K562 (cell line): ENCODE measurements around the gene DHRS3. TPM values are rescaled to one million over a fixed set of nuclear protein-coding genes. Genes with fewer than 3 reads are reported as not detected.

Source experiments
- ATAC-seq: fragments of 200-7000 bp; cut with Tn5 transposase; 3 replicates; pipeline ENCODE4 v1.9.1; 2020; ENCODE audit warnings: moderate library complexity
- BruUV-seq: library from RNA; stranded (reverse); fragments of 400-500 nt; replicated peaks from 2 replicates; lab custom pipeline; 2021; lab: Mats Ljungman, UMichigan
- CTCF ChIA-PET: fragments of 300-600 bp; formaldehyde crosslinking; extraction: SDS; loops from one replicate; lab custom pipeline; 2021; ENCODE audit warnings: low intra/inter-chr PET ratio; lab: Yijun Ruan, JAX
- POLR2A ChIA-PET: fragments of 300-600, 350-650 bp; sonication (Branson Sonifier 250); formaldehyde crosslinking; extraction: SDS; loops from one replicate; lab custom pipeline; 2021; ENCODE audit warnings: antibody characterized with exemption, inconsistent platforms; lab: Yijun Ruan, JAX
- DNase-seq, 4 experiments: peaks; one replicate each; pipeline versions ENCODE4 v3.0.0 to v3.0.0-alpha.2; 2011 to 2018; ENCODE audit warnings: low spot score in 3 of 4, mixed read lengths in 3 of 4; ENCODE audit errors: extremely low read depth in 1 of 4
- FAIRE-seq: peaks from 2 replicates; lab custom pipeline; 2011; peaks lifted over from hg19 to GRCh38; lab: Jason Lieb, UNC
- H2AFZ ChIP-seq: 2 replicates; pipeline ENCODE4 v1.6.0; 2011; ENCODE audit warnings: low read depth, low read length, control low read depth, inconsistent platforms
- H3K27ac ChIP-seq: fragments of 200-600 bp; 3 replicates; pipeline ENCODE4 v1.8.0; 2011; ENCODE audit warnings: low read depth, mild to moderate bottlenecking, control low read depth, inconsistent platforms, low read length, moderate library complexity, mixed read lengths; ENCODE audit errors: extremely low read depth
- H3K27me3 ChIP-seq, 2 experiments: fragments of 300-600 bp in 1 of 2; 2 replicates in 1 of 2; 3 replicates in 1 of 2; pipeline versions ENCODE4 v1.6.0 to v1.8.0; 2011; ENCODE audit warnings: inconsistent platforms in 2 of 2, low read length in 2 of 2, mild to moderate bottlenecking in 1 of 2, mixed read lengths in 1 of 2, moderate library complexity in 1 of 2; ENCODE audit not compliant: control insufficient read depth in 2 of 2, insufficient read depth in 2 of 2
- H3K36me3 ChIP-seq: fragments of 300-600 bp; 3 replicates; pipeline ENCODE4 v1.8.0; 2011; ENCODE audit warnings: mild to moderate bottlenecking, low read length, inconsistent platforms; ENCODE audit not compliant: control insufficient read depth, insufficient read depth
- H3K4me1 ChIP-seq, 2 experiments: fragments of 200-600 bp in 1 of 2; replicated peaks in 1 of 2; 2 replicates in 1 of 2; 3 replicates in 1 of 2; pipeline versions ENCODE4 v1.5.1 to v1.8.0; 2011; ENCODE audit warnings: inconsistent platforms in 2 of 2, low read length in 2 of 2, mild to moderate bottlenecking in 1 of 2, mixed read lengths in 1 of 2, moderate library complexity in 1 of 2; ENCODE audit not compliant: control insufficient read depth in 2 of 2, insufficient read depth in 2 of 2
- H3K4me2 ChIP-seq: 2 replicates; pipeline ENCODE4 v1.6.1; 2011; ENCODE audit warnings: low read length, control low read depth, inconsistent platforms, mixed read lengths; ENCODE audit not compliant: insufficient read depth
- H3K4me3 ChIP-seq: fragments of 200-600 bp; sonication (generic), shearing (Covaris generic); 2 replicates; pipeline ENCODE4 v1.5.1; 2016; ENCODE audit warnings: control low read depth, inconsistent platforms
- H3K79me2 ChIP-seq: fragments of 200-600 bp; 3 replicates; pipeline ENCODE4 v1.8.0; 2011; ENCODE audit warnings: low read length, inconsistent platforms; ENCODE audit not compliant: control insufficient read depth, insufficient read depth
- H3K9ac ChIP-seq, 2 experiments: 2 replicates each; pipeline versions ENCODE4 v1.6.0 to v1.6.1; 2011; ENCODE audit warnings: low read depth in 2 of 2, low read length in 2 of 2, control low read depth in 1 of 2, inconsistent platforms in 1 of 2, mild to moderate bottlenecking in 1 of 2, mixed read lengths in 1 of 2; ENCODE audit not compliant: insufficient read depth in 1 of 2
- H3K9me1 ChIP-seq: one replicate; pipeline ENCODE4 v1.6.0; 2011; ENCODE audit warnings: inconsistent platforms, mild to moderate bottlenecking, low read length, moderate library complexity; ENCODE audit not compliant: control insufficient read depth, insufficient read depth
- H3K9me3 ChIP-seq: replicated peaks from 2 replicates; pipeline ENCODE4 v1.5.1; 2011; ENCODE audit warnings: low read depth, low read length, inconsistent platforms; ENCODE audit not compliant: control insufficient read depth, insufficient read depth
- H4K20me1 ChIP-seq: replicated peaks from 2 replicates; pipeline ENCODE4 v1.6.1; 2011; ENCODE audit warnings: low read length, inconsistent platforms, mixed read lengths; ENCODE audit not compliant: control insufficient read depth, insufficient read depth
- ATF1 ChIP-seq, 2 experiments: fragments of 450-650 bp in 1 of 2; IDR thresholded peaks; 2 replicates each; pipeline ENCODE4 v1.6.1; 2016; ENCODE audit warnings: missing compliant biosample characterization in 1 of 2, missing genetic modification characterization in 1 of 2
- CEBPB ChIP-seq: fragments of 450-650 bp; IDR thresholded peaks from 2 replicates; pipeline ENCODE4 v1.6.1; 2016; ENCODE audit warnings: missing genetic modification characterization, missing compliant biosample characterization
- DACH1 ChIP-seq: fragments of 450-650 bp; IDR thresholded peaks from 2 replicates; pipeline ENCODE4 v1.6.1; 2018; ENCODE audit not compliant: partially characterized antibody
- ESRRA ChIP-seq: fragments of 450-650 bp; IDR thresholded peaks from 2 replicates; pipeline ENCODE4 v1.6.1; 2014; ENCODE audit warnings: low read depth, mild to moderate bottlenecking, moderate library complexity, borderline replicate concordance
- HNRNPLL ChIP-seq: fragments of 200-400 bp; formaldehyde crosslinking; IDR thresholded peaks from 2 replicates; pipeline ENCODE4 v1.6.1; 2017; ENCODE audit warnings: low read length, low read depth, mild to moderate bottlenecking; ENCODE audit not compliant: poor library complexity, severe bottlenecking
- L3MBTL2 ChIP-seq: fragments of 450-650 bp; IDR thresholded peaks from 2 replicates; pipeline ENCODE4 v1.6.1; 2016; ENCODE audit warnings: mild to moderate bottlenecking, moderate library complexity
- PML ChIP-seq: IDR thresholded peaks from 2 replicates; pipeline ENCODE4 v1.6.1; 2012; ENCODE audit warnings: low read length, inconsistent platforms
- RAD51 ChIP-seq: fragments of 450-650 bp; IDR thresholded peaks from 2 replicates; pipeline ENCODE4 v1.7.1; 2016; ENCODE audit warnings: low read depth, mild to moderate bottlenecking, borderline replicate concordance
- RBFOX2 ChIP-seq: fragments of 200-400 bp; formaldehyde crosslinking; IDR thresholded peaks from 2 replicates; pipeline ENCODE4 v1.6.1; 2017; ENCODE audit warnings: low read depth, mild to moderate bottlenecking, low read length, moderate library complexity
- SIN3A ChIP-seq, 2 experiments: fragments of 150-350 bp in 1 of 2; IDR thresholded peaks; 2 replicates each; pipeline ENCODE4 v1.6.1; 2011 to 2016; ENCODE audit warnings: borderline replicate concordance in 2 of 2, low read depth in 2 of 2, low read length in 2 of 2, mild to moderate bottlenecking in 2 of 2, moderate library complexity in 2 of 2; ENCODE audit not compliant: control insufficient read depth in 1 of 2
- TEAD4 ChIP-seq, 2 experiments: sonication (generic) in 1 of 2; formaldehyde crosslinking in 1 of 2; IDR thresholded peaks; 2 replicates each; pipeline versions ENCODE4 v1.6.1 to v1.8.0; 2012 to 2022; ENCODE audit warnings: borderline replicate concordance in 1 of 2, inconsistent platforms in 1 of 2, low read length in 1 of 2, mild to moderate bottlenecking in 1 of 2, missing genetic modification reagents in 1 of 2
- TRIM24 ChIP-seq, 2 experiments: fragments of 450-650 bp; IDR thresholded peaks; 2 replicates each; pipeline ENCODE4 v1.6.1; 2016
- TRIM28 ChIP-seq: fragments of 450-650 bp; IDR thresholded peaks from 2 replicates; pipeline ENCODE4 v1.6.1; 2017
- WHSC1 ChIP-seq: IDR thresholded peaks from one replicate; pipeline ENCODE4 v1.6.1; 2012; ENCODE audit warnings: low read length, control low read depth, inconsistent platforms
- ZBTB7A ChIP-seq: IDR thresholded peaks from 2 replicates; pipeline ENCODE4 v1.6.1; 2011; ENCODE audit warnings: low read depth, mild to moderate bottlenecking, low read length, moderate library complexity, borderline replicate concordance; ENCODE audit not compliant: control insufficient read depth
- ZEB2 ChIP-seq: fragments of 450-650 bp; IDR thresholded peaks from 2 replicates; pipeline ENCODE4 v1.6.1; 2016
- WGBS: fragments of 100-300 bp; shearing (Covaris generic); methylation state at CpG from one replicate; pipeline ENCODE4 v1.1.6; 2016; ENCODE audit warnings: low coverage, mixed read lengths; ENCODE audit not compliant: insufficient coverage; ENCODE audit errors: missing lambda C conversion rate; 5-methylcytosine and 5-hydroxymethylcytosine counted together
- in situ Hi-C: fragments of 300-500 bp; cut with MboI; formaldehyde crosslinking; loops from 4 replicates; pipeline ENCODE4 v1.15.0; 2018; ENCODE audit warnings: inconsistent platforms, mixed read lengths
- intact Hi-C: fragments of 100-400 bp; cut with micrococcal nuclease; formaldehyde crosslinking; loops from 2 replicates; pipeline ENCODE4 v1.14.2; 2022
- polyA plus RNA-seq, 8 experiments: library from polyadenylated mRNA; depleted of rRNA in 4 of 8; stranded (reverse) in 5 of 8; unstranded in 3 of 8; fragments of >200 nt; fragmentation: Nextera tagmentation in 2 of 8; fragmentation: Illumina TruSeq in 1 of 8; extraction: Ambion mirVana in 2 of 8; extraction: Trizol in 1 of 8; gene quantifications; 2 replicates each; pipeline versions ENCODE4 v1.2.1 to v1.2.3, GENCODE V29; 2011 to 2014; ENCODE audit warnings: inconsistent platforms in 1 of 8, missing spikeins in 1 of 8
- total RNA-seq, 7 experiments: library from RNA; depleted of rRNA in 6 of 7; stranded (reverse); fragments of >200 nt in 6 of 7; fragmentation: Illumina TruSeq in 2 of 7; extraction: Trizol in 2 of 7; gene quantifications; 2 replicates each; pipeline versions ENCODE4 v1.2.1 to v1.2.3, GENCODE V29; 2011 to 2021; ENCODE audit warnings: low replicate concordance in 1 of 7
- TF ChIP-seq, protein P1 (sequence below): fragments of 450-650 bp; IDR thresholded peaks from 2 replicates; pipeline ENCODE4 v1.7.0; 2016; ENCODE audit warnings: borderline replicate concordance

DHRS3 gene
- total and polyA plus RNA-seq, 9 of the 15 experiments (the other 6 are each of a cell fraction or from before 2014, with no cell fraction given): 21.0 to 116 (median 58.7) TPM

DNA sequence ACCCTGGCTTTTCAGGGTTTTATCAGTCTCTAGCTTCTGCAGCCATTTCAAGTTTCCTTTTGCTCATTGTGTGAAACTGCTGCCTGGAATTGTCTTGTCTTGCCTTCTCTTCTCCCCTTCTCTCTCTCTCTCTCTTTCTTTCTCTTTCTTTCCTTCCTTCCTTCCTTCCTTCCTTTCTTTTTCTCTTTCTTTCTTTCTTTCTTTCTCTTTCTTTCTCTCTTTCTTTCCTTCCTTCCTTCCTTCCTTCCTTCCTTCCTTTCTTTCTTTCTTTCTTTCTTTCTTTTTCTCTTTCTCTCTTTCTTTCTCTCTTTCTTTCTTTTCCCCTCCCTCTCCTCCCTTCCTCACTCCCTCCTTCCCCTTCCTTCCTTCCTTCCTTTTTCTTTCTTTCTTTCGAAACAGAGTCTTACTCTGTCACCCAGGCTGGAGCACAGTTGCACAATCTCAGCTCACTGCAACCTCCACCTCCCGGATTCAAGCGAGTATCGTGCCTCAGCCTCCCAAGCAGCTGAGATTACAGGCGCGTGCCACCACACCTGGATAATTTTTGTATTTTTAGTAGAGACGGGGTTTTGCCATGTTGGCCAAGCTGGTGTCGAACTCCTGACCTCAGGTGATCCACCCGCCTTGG is 40.0 kb upstream of the DHRS3 start (continued):
- TF ChIP-seq RBFOX2: 0 out of 2 replicates have a peak, but pooled peaks have one; percentile 30

DNA sequence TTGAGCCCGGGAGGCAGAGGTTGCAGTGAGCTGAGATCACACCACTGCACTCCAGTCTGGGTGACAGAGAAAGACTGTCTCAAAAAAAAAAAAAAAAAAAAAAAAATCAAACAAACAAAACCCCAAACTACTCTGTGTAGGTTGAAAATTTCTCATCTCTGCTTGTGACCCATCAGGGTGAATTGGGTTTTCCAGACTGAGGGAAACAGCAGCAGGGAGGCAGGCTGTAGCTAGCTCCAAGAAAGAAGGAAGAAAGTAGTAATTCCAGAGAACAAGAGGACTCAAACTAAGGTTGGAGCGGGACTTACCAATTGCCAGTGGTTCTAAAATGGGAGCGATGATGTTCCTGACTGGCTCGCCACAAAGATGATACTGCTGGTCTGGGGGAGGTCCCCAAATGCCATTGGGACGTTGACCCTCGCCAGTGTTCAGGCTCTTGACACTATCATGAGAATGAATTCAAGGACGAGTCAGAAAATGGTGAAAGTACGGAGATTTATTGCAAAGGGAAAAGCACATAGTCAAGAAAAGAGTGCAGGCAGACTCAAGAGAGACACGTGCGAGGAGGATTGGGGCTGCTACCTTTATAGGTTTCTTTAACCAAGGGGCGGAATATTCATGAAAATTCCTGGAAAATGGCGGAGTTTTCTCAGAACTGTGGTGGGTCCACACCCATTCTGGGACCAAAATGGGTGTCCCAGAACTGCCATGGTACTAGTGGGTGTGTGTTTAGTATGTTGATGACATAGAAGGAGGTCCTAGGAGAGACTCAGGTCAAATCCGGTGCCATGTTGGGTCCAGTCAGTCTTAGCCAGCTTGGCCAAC is 39.3 kb upstream of the DHRS3 start:
- peak overlapping the region; percentile 85 for H3K4me2 ChIP-seq
- in situ Hi-C loops: loop anchor here (10.0 kb wide), 1 partner anchor 532 kb away; no protein-coding TSS in a partner anchor
- ATAC-seq (peak; percentile 92), FAIRE-seq (peak; percentile 97), DNase-seq (peak; percentile 90 to 98 (median 93))
- H3K9me1 ChIP-seq: no peaks in the 10 kb centered on the region
- H3K4me3 ChIP-seq: peak overlapping the region; percentile 39
- POLR2A ChIA-PET: interaction anchor here (0.5 to 1.4 kb wide), 16 partner anchors 9 to 785 kb away, joined by 3 to 8 read pairs (median 3); no protein-coding TSS in a partner anchor
- H3K36me3 ChIP-seq: peaks cover 30% of the 10 kb centered on the region
- H3K9ac ChIP-seq: peak overlapping the region; percentile 68 to 86
- H3K4me1 ChIP-seq: peaks cover 10 to 29% of the 10 kb centered on the region in 2 experiments
- intact Hi-C loops: loop anchor here (1.0 to 5.0 kb wide), 2 partner anchors 38 to 530 kb away; no protein-coding TSS in a partner anchor
- CTCF ChIA-PET: interaction anchor here (0.6 to 6.0 kb wide), 6 partner anchors 55 to 539 kb away, joined by 3 to 38 read pairs (median 3); no protein-coding TSS in a partner anchor
- H3K79me2 ChIP-seq: peaks cover 55% of the 10 kb centered on the region
- H4K20me1 ChIP-seq: no peaks in the 10 kb centered on the region
- H3K9me3 ChIP-seq: peaks cover 3% of the 10 kb centered on the region; the same call in 1 of the 2 replicates
- 4% methylated on average over 13 of the region's 13 CpGs for WGBS
- peak overlapping the region; percentile 69 for H2AFZ ChIP-seq
- no peaks in the 10 kb centered on the region for H3K27me3 ChIP-seq
- H3K27ac ChIP-seq: peak overlapping the region; percentile 49
- TSS peak; percentile 77 for BruUV-seq
- 0 out of 2 replicates have a peak, but pooled peaks have one; percentile 17 for TF ChIP-seq ZEB2
- peak in 1 of 2 experiments; percentile 17; a peak in 1 of 4 replicates for TF ChIP-seq TRIM24 (IDR thresholded peaks at IDR 0.05)
- TF ChIP-seq HNRNPLL: peak; percentile 26
- peak; percentile 53; the same call in 1 of the 2 replicates for TF ChIP-seq TRIM28
- TF ChIP-seq, protein P1, sequence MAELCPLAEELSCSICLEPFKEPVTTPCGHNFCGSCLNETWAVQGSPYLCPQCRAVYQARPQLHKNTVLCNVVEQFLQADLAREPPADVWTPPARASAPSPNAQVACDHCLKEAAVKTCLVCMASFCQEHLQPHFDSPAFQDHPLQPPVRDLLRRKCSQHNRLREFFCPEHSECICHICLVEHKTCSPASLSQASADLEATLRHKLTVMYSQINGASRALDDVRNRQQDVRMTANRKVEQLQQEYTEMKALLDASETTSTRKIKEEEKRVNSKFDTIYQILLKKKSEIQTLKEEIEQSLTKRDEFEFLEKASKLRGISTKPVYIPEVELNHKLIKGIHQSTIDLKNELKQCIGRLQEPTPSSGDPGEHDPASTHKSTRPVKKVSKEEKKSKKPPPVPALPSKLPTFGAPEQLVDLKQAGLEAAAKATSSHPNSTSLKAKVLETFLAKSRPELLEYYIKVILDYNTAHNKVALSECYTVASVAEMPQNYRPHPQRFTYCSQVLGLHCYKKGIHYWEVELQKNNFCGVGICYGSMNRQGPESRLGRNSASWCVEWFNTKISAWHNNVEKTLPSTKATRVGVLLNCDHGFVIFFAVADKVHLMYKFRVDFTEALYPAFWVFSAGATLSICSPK: 0 out of 2 replicates have a peak, but pooled peaks have one; percentile 56
- TF ChIP-seq ATF1 (CRISPR knock-in tag; IDR thresholded peaks at IDR 0.05): no peak
- TF ChIP-seq ATF1 (tag; IDR thresholded peaks at IDR 0.05): peak; percentile 41; the same call in 1 of the 2 replicates
- TF ChIP-seq ZBTB7A: no peak
- no peak for TF ChIP-seq WHSC1
- TF ChIP-seq TEAD4 (IDR thresholded peaks at IDR 0.05; ENCODE audit: low read length): peak; percentile 51
- no peak for TF ChIP-seq TEAD4 (CRISPR knock-in tag; IDR thresholded peaks at IDR 0.05; ENCODE audit: borderline replicate concordance)
- no peak for TF ChIP-seq DACH1
- peak; percentile 48 for TF ChIP-seq ESRRA
- peak; percentile 79 for TF ChIP-seq PML
- TF ChIP-seq SIN3A (IDR thresholded peaks at IDR 0.05; ENCODE audit: borderline replicate concordance in 2 of 2, control insufficient read depth in 1 of 2, low read depth in 2 of 2, low read length in 2 of 2): peak; percentile 1 to 87; a peak in 2 of 4 replicates
- TF ChIP-seq RAD51: peak; percentile 24; the same call in 1 of the 2 replicates
- TF ChIP-seq L3MBTL2: peak; percentile 89
- peak; percentile 51 for TF ChIP-seq RBFOX2
- no peak for TF ChIP-seq CEBPB (tag)
